PFSK-1 (cell line): Measurements from ENCODE around the gene OAS1.

ENCODE experiments used
- FOXP2 ChIP-seq: optimal IDR thresholded peaks from 2 replicates; pipeline ENCODE3; 2011; ENCODE audit warnings: borderline replicate concordance, control low read depth, inconsistent platforms; ENCODE audit not compliant: insufficient read depth; ENCODE audit errors: extremely low read length, extremely low read depth
- POLR2AphosphoS5 ChIP-seq: IDR thresholded peaks from 2 replicates; pipeline ENCODE4 v1.6.1; 2012; ENCODE audit warnings: low read depth, mild to moderate bottlenecking, control low read depth, low read length, moderate library complexity
- SIN3A ChIP-seq: IDR thresholded peaks from 2 replicates; pipeline ENCODE4 v1.6.1; 2012; ENCODE audit warnings: mild to moderate bottlenecking, low read length, moderate library complexity, borderline replicate concordance; ENCODE audit not compliant: insufficient read depth

DNA sequence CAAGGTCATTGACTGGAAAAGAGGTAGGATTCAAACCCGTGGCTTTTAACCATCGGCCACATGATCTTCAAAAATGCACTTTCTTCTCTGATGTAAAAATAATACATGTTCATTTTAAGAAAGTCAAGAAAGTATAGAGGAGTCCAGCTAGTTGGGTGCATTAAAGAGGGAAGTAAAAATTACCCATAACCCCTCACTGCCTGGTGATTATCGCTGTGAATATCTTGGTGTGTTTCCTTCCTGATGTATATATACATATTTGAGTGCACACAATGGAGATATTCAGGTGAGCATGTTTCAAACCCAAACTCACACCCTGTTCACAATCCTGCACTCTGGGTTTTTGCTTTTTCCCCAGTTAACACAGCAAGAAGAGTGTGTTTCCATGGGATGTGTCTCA, 47.5 kb upstream of the OAS1 start:
- TF ChIP-seq SIN3A (no peak), POLR2AphosphoS5 (no peak), FOXP2 (no peak)
